SIG-M5 (cell line): Measurements from ENCODE around the gene LCN10.

Experiments used
- DNase-seq: peaks from one replicate; lab custom pipeline; 2025; lab: John Stamatoyannopoulos, UW

LCN10 gene

DNA sequence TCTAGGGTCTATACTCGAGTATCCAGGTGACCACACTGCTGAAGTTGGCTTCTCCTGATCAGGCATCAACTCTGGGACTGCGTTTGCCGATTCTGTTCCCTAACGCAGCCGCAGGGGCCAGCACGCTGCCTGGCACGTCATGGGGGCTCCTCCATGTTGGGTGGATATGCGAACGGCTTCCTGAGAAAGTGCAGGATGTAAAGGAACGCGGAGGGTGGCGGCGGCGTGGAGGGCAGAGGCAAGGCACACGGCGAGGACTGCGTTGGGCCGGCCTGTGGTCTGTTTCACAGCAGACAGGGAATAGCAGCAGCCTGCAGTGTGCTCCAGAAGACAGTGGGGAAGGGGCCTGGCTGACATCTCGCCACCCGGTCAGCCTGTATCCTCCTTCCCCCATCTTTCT is 3.8 kb downstream of the LCN10 start:
- no peak for DNase-seq

DNA sequence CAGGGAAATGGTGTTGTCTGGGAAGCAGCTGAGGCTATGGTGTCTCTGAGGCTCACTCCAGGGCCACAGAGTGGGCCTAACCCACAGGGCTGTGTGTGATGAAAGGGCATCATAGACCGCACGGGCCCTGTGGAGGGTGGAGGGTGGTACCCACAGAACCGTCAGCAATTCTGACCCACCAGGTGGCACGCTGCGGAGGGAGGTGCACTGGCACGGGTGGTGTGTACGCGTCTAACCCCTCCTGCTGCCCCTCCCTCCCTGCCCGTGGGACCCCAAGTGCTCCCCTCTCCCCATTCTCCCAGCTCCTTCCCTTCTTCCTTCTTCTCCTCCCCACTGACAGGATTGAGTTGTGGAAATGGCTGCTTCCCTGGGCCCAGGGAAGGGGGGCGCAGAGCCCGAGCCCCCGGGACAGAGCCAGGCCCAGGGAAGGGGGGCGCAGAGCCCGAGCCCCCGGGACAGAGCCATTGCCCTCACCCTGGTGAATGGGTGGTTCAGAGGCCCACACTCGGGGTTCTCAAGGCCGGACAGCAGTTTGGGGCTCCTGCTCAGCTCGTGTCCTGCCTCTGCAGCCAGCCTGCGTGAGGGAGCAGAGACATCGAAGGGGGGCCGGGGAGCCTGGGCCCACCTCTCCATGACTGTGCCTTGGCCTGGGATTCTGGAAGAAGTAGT is 6.8 kb downstream of the LCN10 start:
- DNase-seq: no peak

DNA sequence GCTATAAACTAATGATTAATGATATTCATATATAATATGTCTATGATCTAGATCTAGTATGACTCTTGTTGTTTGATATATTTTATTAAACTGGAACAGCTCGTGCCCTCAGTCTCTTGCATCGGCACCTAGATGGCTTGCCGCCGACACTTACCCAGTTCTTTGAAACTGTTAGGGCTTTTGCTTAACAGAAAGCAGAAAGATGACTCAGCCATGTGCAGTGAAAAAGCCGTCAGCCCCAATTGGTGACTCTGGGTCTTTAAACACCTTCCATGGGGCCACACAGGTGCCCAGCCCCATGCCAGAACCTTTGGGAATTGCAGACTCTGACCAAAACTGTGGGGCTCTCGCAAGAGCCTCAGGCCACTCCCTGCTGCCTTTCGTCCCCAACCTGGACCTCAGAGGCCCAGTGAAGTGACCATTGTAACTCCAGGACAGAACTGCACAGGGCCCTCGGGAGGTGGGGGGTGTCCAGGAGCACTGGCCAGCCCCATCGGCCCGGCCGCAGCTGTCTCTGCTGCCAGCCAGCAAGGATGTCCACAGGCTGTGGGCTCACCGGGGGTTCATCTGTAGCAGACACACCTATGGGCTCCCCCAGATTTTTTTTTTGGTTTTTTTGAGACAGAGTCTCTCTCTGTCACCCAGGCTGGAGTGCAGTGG is 7.8 kb downstream of the LCN10 start:
- no peak for DNase-seq

DNA sequence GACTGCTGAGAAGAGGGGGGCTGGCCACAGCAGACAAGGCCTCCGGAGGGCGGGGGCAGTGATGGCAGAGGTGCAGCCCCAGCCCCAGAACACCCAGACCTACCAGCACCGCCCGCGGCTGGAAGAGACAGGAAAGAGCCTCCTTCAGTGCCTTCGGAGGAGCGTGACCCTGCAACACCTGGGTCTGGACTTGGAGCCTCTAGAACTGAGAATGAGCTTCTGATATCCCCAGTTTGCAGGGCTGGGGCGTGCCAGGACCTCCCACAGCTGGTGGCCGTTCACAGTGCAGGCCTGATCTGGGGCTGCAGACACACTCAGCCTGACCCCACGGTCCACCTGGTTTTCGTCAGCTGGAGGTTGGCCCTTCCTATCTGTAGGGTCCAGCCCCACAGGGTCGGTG is 9.1 kb downstream of the LCN10 start:
- no peak for DNase-seq

DNA sequence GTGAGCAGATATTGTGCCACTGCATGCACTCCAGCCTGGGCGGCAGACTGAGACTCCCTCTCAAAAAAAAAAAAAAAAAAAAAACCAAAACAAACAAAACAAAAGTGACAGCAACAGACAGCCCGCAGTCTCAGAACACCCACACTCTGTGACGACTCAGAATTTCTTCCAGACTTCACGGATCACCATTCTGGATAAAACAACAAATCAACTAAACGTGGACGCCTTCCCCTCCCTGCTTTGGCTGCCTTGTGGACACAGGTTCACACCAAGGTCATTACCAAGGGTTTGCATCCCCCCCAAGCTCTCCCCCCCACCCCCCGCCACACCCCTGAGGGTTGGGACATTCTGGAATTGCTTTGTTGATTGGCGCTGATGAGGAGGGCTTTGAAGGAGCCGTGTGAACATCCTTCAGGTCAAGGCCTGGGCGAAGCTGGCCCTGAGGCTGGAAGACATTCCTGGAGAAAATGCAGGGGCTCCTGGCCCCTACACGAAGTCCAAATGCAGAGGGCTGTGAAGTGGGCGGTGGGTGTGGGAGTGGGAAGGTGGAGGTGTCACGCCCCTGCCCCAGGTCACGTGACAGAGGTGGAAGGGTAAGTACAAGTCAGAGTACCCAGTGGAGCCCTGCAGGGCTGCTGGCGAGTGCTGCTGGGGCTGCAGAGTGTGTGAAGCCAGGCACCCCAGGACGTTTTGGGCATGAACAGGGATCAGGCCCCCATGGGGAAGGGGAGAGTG is 10.1 kb downstream of the LCN10 start:
- DNase-seq: no peak

DNA sequence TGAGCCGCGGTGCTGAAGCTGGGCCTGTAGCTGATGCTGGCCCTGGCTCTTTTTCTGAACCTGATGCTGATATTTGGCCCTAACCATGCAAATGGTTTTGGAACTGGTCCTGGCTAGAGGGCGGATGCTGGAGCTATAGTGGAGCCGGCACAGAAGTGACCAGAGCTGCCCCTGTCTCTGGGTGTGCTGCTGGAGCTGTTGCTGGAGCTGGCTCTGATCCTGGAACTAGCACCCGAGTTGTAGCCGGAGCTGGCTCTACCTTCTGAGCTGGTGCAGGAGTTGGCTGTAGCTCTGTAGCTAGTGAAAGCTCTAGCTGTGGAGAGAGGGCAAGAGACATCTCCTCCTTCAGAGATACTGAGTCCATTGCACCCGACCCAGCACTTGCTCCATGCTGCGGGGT is 12.8 kb downstream of the LCN10 start:
- no peak for DNase-seq

DNA sequence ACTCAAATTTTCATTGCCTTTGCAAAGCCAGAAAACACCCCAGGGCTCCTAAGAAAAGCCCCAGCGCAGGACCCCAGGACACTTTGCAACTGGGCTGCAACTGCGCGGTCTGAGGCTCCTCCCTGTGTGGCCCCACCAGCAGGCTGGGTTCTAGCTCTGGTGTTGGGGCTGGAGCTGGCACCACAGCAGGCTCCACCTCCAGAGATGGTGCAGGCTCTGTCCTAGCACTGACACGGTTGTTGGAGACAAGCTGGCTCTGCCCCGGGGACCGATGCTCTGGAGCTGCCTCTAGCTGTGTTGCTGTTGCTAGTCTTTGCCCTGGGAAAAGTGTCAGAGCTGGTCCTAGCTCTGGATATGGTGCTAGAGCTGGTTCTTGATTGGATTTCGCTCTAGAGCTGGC is 13.6 kb downstream of the LCN10 start:
- no peak for DNase-seq

DNA sequence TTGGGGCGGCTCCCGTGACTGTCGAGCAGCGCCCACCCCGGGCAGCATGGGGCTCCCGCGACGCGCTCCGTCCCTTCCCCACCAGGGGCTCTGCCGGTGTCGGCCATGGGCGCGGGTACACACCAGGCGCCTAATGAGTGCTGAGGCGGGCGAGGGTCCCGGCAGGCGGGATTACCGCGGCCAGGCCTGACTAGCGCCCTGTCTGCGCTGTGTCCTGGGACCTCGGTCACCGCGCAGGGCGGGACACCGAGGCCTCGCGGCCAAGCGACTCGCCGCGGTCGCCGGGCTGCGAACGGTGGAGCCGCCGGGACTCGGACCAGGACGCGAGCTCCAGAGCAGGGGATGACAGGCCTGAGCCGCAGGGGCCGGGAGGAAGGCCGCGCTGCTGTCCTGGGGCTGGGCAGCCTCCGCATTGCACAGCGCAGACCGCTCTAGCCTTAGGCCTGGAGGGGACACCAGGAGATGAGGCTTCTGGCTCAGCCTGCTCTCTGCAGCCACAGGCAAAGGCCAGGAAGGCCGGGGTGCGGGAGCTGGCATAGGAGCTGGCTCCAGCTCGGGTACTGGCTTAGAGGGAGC is 14.1 kb downstream of the LCN10 start:
- DNase-seq: no peak

DNA sequence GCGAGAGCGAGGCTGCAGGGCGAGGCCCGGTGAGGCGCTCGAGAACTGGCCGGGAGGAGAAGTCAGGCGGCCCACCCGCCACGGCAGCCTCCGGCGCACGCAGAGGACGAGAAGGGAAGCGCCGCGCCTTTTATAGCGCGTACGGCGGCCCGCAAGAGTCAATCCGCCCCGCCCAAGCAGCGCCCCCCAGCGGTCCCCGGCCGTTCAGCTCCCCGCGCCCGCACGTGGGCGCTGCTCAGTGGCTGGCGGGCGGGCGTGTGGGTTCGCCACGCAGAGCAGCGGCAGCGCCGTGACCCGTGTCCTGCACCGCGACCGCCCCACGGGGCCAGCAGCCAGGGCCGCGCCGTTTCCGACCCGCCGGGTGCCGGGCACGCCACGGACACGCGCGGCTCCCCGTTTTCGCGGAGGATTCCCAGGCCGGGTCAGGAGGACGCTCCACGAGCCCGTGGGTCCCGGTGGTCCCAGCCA is 14.6 kb downstream of the LCN10 start:
- peak; percentile 16 for DNase-seq

DNA sequence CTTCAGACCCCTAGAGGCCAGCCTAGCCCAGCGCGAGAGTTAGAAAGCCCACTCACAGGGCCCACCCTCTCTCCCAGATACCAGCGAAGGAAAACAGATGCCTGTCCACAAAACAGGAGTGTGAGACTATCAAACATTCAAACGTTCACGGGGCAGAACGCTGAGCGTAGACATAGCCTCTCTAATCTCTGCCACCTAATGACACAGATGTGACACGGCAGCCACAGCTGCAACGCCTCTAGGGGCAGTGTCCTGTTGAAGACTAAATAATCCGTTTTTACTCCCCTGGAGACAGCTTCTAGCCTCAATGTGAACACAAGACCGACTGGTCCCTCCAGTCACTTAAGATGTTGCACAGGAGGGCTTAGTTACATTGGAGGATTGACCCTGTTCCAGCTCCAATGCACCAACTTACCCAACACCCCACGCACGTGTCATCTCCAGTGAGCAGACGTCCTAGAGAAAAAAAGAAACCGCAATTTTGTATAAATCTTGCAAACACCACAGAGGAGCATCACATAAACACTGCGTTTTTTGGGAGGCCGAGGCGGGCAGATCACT is 16.0 kb downstream of the LCN10 start:
- no peak for DNase-seq

DNA sequence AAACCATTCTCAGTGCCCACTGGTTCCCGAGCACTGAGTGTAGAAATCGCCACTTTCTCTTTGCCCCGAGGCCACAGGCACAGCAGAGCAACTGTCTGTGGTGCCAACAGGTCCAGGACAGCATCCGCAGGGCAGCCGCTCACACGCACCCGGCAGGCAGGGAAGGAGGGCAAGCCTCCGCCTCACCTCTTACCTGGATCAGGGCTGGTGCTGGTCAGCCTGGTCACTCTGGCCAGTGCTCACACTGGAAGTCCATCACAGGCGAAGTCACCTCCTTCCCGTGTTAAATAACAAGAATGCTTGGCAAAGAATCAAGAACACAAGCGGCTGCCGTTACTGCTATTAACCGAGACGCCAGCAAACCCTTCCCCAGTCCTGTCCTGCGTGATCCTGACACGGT is 16.6 kb downstream of the LCN10 start:
- DNase-seq: no peak

DNA sequence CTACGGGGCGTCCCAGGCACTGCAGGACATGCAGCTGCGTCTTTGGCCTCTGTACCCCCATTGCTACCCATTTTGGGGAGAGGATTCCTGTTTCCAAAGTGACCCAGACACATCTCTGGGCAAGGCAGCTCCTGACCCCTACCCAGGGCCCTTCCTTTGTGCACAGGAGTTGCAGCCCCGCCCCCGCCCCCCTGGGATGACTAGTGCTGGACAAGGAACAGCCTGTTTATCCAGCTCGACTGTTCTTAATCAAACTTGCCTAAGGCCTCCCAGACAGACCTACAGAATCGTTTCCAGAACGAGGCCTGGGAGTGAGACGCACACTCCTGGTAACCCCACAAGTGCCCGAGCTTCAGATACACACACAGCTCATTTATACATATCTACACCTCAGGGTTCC is 17.1 kb downstream of the LCN10 start:
- DNase-seq: no peak

DNA sequence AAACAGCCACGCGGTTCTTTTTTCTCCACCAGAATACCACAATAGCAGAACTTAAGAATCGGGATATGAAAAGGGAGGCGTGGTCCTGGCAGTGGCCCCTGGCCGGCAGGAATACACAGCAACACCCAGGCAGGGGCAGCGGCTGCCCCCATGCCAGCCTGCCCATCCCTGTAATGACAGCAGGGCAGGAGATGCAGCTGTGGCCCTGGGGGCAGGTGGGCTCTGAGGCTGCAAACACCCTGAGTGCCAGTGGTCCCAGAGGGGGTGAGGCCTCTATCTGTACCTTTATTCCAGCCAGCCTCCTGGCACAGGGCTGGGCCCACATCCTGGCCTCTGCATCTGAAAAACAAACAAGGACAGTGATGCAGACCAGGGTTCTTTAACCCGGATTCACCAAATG is 18.0 kb downstream of the LCN10 start:
- no peak for DNase-seq

DNA sequence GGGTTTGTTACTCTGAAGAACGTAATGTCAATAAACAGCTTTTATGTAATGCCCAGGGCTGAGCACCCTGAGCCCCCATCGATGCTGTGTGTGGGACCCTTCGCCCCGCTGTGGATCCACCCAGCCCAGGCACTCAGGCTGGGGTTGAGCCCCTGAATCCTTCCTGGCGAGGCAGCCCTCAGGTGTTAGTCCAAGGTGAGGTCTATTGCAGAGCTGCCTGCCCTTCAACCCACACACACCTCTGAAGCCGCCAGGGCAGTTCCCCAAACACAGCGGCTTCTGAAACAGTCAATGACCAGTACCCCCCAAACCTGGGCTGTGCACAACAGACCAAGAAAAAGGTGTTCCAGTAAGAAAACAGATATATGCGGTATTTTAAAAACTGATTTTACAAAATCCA is 18.8 kb downstream of the LCN10 start:
- DNase-seq: no peak

DNA sequence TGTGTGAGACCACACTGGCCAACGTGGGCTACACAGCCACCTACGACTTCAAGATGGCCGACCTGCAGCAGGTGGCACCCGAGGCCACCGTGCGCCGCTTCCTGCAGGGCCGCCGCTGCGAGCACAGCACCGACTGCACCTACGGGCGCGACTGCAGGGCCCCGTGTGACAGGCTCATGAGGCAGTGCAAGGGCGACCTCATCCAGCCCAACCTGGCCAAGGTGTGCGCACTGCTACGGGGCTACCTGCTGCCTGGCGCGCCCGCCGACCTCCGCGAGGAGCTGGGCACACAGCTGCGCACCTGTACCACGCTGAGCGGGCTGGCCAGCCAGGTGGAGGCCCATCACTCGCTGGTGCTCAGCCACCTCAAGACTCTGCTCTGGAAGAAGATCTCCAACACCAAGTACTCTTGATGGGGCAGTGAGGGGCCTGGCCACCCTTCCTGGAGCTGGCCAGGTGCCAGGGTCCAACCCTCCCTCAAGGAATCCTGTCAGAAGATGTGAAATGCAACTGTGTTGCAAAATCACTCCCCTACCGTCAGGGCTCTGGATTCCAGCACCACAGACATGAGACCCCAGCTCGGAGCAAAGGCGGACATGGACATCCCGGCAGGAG is 19.3 kb downstream of the LCN10 start:
- DNase-seq: no peak

DNA sequence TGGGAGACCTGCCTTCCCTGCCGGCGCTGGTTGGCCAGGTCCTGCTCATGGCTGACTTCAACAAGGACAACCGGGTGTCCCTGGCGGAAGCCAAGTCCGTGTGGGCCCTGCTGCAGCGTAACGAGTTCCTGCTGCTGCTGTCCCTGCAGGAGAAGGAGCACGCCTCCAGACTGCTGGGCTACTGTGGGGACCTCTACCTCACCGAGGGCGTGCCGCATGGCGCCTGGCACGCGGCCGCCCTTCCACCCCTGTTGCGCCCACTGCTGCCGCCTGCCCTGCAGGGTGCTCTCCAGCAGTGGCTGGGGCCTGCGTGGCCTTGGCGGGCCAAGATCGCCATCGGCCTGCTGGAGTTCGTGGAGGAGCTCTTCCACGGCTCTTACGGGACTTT is 19.8 kb downstream of the LCN10 start:
- no peak for DNase-seq

DNA sequence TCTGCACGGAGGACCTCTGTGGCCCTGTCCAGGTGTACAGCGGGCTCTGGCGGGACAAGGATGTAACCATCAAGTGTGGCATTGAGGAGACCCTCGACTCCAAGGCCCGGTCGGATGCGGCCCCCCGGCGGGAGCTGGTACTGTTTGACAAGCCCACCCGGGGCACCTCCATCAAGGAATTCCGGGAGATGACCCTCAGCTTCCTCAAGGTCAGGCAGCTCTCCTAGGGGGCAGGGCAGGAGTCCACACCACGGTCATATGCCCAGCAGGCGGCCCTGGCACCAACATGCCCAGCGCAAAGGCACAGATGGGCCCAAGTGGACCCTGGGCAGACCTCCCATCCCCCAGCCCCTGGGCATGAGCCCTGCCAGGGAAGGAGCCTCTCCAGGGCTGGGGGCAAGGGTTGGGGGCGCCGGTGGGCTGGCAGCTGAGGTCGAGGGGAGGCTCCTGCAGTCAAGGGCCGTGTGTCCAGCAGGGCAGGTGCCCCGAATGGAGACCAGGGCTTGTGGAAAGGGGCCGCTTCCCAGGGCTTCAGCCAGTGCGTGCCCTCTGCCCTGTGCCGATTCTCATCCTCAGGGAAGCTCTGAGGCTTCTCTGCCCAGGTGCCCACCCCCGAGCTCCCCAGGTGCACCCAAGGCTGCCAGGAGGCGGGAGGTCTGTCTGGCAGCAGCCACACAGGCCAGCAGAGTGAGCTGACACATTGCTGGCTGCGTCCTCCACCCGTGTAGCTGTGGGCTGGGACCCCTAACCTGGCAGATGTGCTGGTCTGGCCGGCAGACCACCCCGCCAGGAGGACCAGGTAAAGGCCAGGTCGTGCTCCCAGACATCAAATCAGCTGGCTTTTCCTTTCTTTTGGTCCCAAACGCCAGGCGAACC is 20.4 kb downstream of the LCN10 start:
- no peak for DNase-seq

DNA sequence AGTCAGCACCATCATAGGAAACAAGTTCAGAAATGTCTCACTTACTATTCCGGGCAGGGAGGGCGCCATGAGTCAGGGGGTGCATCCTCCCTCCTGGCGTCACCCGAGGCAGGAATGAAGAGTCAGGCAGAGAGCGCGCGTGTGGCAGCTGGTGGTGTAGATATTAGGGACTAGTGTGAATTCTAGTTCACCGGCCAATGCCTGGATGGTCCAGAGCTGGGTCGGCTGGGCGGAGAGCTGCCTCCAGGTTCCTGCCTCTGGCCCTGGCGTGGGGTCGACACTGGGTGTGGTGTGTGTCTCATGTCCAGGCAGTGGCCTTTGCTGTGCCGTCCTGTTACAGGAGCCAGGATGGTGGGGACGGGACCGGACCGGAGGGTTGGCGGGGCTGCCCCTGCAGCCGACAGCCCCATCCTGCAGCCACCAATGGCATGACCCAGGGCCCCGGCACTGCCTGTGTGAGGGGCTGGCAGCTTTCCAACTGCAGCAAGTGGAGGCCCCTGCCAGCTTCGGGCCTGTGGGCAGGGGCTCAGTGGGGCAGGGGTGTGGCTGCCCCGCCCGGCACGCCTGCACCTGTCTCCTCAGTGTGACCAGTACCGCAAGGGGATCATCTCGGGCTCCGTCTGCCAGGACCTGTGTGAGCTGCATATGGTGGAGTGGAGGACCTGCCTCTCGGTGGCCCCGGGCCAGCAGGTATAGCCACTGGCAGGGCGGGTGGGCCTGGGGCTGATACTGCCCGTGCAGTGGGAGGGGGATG is 21.2 kb downstream of the LCN10 start:
- no peak for DNase-seq

DNA sequence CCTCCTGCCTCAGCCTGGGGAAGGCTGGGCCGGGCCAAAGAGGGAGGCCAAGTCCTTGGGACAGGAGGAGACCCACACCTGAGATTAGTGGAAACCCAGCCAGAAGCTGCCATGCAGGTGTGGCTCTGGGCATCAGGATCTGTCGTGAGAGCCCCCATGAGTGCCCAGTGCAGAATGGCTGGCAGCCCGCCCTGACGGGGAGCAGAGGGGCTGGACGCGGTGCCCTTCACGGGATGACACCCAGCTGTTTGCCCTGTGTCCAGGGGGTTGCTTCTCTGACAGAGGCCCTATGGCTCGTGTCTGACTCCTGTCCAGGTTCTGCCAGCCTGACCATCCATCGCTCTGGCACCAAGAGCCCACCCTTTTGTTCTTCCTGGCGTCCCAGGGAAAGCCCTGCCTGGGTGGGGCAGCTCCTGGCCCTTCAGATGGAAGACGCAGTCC is 21.8 kb downstream of the LCN10 start:
- DNase-seq: no peak

DNA sequence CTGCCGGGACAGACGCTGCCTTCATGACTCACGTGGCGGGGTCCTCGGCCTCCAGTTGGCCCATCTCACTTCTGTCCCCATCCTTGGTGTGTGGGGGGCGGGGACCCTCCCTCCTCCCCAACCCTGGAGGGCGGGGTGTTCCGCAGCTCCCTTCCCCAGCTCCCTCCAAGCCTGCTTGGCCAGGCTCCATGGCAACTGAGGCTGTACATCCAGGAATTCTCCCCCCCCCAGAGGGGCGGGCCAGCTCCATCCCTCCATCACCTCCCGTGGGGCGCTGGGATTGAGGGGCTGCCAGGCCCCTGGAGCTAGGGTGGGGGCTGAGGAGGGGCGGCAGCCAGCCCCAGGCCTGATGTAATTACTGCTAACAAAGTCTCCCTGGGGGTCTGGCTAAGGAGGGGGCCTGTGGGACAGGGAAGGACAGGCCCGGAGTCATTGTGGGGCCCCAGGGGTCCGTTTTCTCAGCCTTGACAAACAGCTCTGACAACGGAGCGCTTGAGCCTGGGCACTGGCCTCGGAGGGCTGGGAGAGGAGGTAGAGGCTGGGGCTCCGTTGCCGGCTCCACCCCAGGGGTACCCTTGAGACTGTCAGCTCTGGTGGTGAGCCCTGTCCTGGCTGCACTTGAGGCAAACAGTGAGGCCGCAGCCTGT is 22.4 kb downstream of the LCN10 start:
- no peak for DNase-seq
